ENCODE measurements around the gene PHLDB1. TPM values are rescaled to one million over a fixed set of nuclear protein-coding genes. Genes with fewer than 3 reads are reported as not detected.

PHLDB1 gene
- 106 and 112 TPM in 2 replicates for total RNA-seq

DNA sequence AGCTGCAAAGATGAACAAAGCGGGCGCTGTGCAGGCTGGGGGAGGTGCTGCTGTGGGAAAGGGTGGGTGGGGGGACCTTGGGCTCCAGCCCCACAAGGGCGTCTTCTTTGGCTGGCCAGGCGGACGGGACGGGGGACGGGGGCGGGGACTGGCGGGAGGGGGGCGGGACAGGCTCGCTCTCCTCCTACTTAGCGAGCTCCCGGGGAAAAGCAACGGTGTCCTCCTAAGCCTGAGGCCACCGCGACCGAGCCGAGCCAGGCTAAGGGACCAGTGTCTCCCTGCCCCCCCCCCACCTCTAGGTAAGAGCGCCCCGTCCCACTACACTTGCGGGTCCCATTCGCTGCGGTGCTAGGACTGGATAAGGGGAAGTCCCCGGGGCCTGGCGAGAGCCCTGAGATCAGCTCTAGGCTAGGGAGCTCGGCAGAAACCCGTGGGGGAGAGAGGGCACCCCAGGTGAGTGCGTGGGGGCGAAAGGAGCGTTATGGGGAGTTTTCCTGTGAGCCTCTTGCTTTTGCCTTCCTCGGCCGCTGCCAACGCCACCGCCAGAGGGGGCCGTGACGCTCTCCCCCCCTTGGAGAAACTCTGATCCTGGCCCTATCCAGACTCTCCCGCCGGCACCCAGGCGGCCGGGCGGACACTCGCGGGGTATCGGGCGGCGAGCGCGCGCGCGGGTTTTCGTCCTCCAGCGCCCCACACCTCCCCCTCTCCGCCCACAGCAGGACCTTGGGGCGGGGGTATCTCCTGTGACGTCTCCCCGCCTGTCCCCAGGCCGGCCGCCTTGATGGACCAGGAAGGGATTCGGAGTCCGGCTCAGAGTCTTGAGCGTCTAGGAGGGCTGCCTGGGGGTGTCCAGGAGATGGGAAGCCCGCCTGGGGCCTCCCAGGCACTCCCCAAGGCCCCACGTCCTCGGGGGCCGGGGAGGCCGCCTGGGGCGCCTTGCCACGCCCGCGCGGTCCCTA lies at the start of gene PHLDB1:
Gene PHLDB1 (plus strand): TSS at position 215 of the 959 bp plus-strand sequence. CDS start 6,222 bp downstream, outside the sequence.

GRCh38 chr11:118572061-118572980 lies 35.1 kb upstream of the PHLDB1 start, which contains the start of gene ARCN1:
Gene ARCN1 (plus strand): TSS chr11:118572409. CDS start chr11:118572548, 139 bp downstream.

DNA sequence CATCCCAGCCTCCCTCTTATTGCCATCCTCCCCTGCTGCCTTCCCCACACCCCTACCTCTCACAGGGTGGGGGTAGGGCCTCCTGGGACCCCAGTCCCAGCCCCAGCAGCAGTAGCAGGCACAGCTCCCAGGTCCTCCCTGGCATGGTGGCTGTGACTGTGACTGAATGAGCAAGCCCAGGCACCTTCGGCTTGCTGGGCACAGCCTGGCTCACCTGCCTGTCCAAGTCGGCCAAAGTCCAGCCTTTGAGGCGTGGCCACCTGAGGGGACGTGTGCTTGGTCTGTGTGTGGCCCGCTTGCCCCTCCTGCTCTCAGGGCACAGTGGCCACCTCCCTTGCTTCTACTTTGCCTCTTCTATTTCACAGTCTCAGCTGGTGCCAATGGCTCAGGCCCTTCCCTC lies 72.1 kb downstream of the PHLDB1 start, which contains the start of gene TREH:
Gene TREH (minus strand): TSS at position 168 of the 400 bp plus-strand sequence. CDS start 23 bp downstream, at position 145.

Other genes starting within 250 kb of the PHLDB1 start
- gene UBE4A, start 248.0 kb upstream of the PHLDB1 start, total RNA-seq: 38.5 and 40.2 TPM in 2 replicates
- 56.3 and 64.4 TPM in 2 replicates for gene ATP5MG, start 206.0 kb upstream of the PHLDB1 start, total RNA-seq
- gene KMT2A, start 171.1 kb upstream of the PHLDB1 start, total RNA-seq: 18.0 and 22.1 TPM in 2 replicates
- gene TTC36, start 80.1 kb upstream of the PHLDB1 start, total RNA-seq: 0.39 TPM in 1 of 2 replicates, not detected in the other
- gene TMEM25, start 76.4 kb upstream of the PHLDB1 start, total RNA-seq: 8.8 and 9.9 TPM in 2 replicates
- gene IFT46, start 41.7 kb upstream of the PHLDB1 start, total RNA-seq: 24.5 and 30.6 TPM in 2 replicates
- gene ARCN1, start 35.2 kb upstream of the PHLDB1 start, total RNA-seq: 123 and 129 TPM in 2 replicates
- gene TREH, start 72.0 kb downstream of the PHLDB1 start, total RNA-seq: not detected in 2 replicates
- gene DDX6, start 183.5 kb downstream of the PHLDB1 start, total RNA-seq: 46.0 and 63.8 TPM in 2 replicates